H1 (cell line): Measurements from ENCODE around the gene HIVEP2.

Experiments
- CBX5 ChIP-seq: fragments of 300-800, 300-1000 bp; sonication (generic); IDR thresholded peaks from 2 replicates; pipeline ENCODE4 v1.7.1; 2016; ENCODE audit warnings: antibody characterized with exemption, low read length, low read depth
- CHD1 ChIP-seq: IDR thresholded peaks from 2 replicates; pipeline ENCODE4 v1.6.1; 2012; ENCODE audit warnings: low read depth, low read length, improper control_type of control experiment
- EZH2 ChIP-seq: fragments of 200-600 bp; sonication (generic); IDR thresholded peaks from 2 replicates; pipeline ENCODE4 v1.7.1; 2012; ENCODE audit warnings: low read depth, mild to moderate bottlenecking, moderate library complexity, low read length, inconsistent platforms; ENCODE audit not compliant: severe bottlenecking
- HDAC6 ChIP-seq: IDR thresholded peaks from one replicate; pipeline ENCODE4 v1.7.1; 2012; ENCODE audit warnings: low read depth, mild to moderate bottlenecking, inconsistent platforms, low read length, moderate library complexity
- NRF1 ChIP-seq: IDR thresholded peaks from 2 replicates; pipeline ENCODE4 v1.6.1; 2011; ENCODE audit warnings: mild to moderate bottlenecking, low read depth, low read length, improper control_type of control experiment
- POLR2A ChIP-seq, 2 experiments: IDR thresholded peaks; 1 replicate in 1 of 2; 2 replicates in 1 of 2; pipeline ENCODE4 v1.6.1; 2011; ENCODE audit warnings: low read depth in 2 of 2, low read length in 2 of 2, mild to moderate bottlenecking in 2 of 2; ENCODE audit errors: control extremely low read depth in 1 of 2
- RAD21 ChIP-seq, 2 experiments: IDR thresholded peaks in 1 of 2; conservative IDR thresholded peaks in 1 of 2; 2 replicates each; pipeline ENCODE4 v1.6.1; 2011; ENCODE audit warnings: low read depth in 2 of 2, low read length in 2 of 2, improper control_type of control experiment in 1 of 2, inconsistent platforms in 1 of 2, mild to moderate bottlenecking in 1 of 2, moderate library complexity in 1 of 2
- SP2 ChIP-seq: IDR thresholded peaks from 2 replicates; pipeline ENCODE4 v1.6.1; 2012; ENCODE audit warnings: mild to moderate bottlenecking, low read length, inconsistent platforms
- USF2 ChIP-seq: IDR thresholded peaks from 2 replicates; pipeline ENCODE4 v1.6.1; 2011; ENCODE audit warnings: low read length, improper control_type of control experiment
- TF ChIP-seq, protein P1 (sequence below), 3 experiments: IDR thresholded peaks; 1 replicate in 2 of 3; 2 replicates in 1 of 3; pipeline versions ENCODE4 v1.5.1 to v1.6.1; 2011; ENCODE audit warnings: low read length in 3 of 3, mild to moderate bottlenecking in 3 of 3, inconsistent platforms in 2 of 3, low read depth in 1 of 3, moderate library complexity in 1 of 3; ENCODE audit not compliant: insufficient read depth in 1 of 3; ENCODE audit errors: control extremely low read depth in 1 of 3

DNA sequence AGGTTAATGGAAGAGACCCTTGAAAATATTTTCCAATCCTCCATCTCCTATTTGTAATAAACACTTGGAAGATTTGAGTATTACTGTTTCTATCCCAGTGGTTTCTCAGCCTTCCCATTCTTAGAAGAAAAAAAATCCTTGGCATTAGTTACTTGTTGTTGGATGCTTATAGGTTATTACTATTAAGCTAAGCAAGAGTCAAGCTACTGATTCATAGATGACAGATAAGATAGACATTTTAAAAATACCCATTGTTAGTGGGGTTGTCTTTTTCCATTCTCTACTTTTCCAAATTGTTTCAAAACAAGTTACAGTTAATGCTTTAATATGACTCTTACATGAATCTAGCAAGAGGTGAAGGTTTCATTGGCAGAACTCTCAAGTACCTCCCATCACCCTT is 158.5 kb downstream of the HIVEP2 start:
- TF ChIP-seq USF2 (no peak), POLR2A (IDR thresholded peaks at IDR 0.05; ENCODE audit: control extremely low read depth in 1 of 2, low read depth in 2 of 2, low read length in 2 of 2) (no peak), CBX5 (no peak), EZH2 (no peak), CHD1 (no peak), RAD21 (IDR thresholded peaks at IDR 0.05 in 1 of 2, conservative IDR thresholded peaks at IDR 0.05 in 1 of 2; ENCODE audit: low read depth in 2 of 2, low read length in 2 of 2) (no peak), SP2 (no peak), NRF1 (no peak), HDAC6 (no peak)
- TF ChIP-seq, protein P1, sequence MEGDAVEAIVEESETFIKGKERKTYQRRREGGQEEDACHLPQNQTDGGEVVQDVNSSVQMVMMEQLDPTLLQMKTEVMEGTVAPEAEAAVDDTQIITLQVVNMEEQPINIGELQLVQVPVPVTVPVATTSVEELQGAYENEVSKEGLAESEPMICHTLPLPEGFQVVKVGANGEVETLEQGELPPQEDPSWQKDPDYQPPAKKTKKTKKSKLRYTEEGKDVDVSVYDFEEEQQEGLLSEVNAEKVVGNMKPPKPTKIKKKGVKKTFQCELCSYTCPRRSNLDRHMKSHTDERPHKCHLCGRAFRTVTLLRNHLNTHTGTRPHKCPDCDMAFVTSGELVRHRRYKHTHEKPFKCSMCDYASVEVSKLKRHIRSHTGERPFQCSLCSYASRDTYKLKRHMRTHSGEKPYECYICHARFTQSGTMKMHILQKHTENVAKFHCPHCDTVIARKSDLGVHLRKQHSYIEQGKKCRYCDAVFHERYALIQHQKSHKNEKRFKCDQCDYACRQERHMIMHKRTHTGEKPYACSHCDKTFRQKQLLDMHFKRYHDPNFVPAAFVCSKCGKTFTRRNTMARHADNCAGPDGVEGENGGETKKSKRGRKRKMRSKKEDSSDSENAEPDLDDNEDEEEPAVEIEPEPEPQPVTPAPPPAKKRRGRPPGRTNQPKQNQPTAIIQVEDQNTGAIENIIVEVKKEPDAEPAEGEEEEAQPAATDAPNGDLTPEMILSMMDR (IDR thresholded peaks at IDR 0.05; ENCODE audit: control extremely low read depth in 1 of 3, insufficient read depth in 1 of 3, low read depth in 1 of 3, low read length in 3 of 3), result no peak
